HG03432 (cell line): ENCODE results near the gene SF3A1.

Source experiments
- ATAC-seq: cut with Tn5 transposase; IDR thresholded peaks from one replicate; pipeline ENCODE4 v1.9.1; 2021; ENCODE audit warnings: mild to moderate bottlenecking, moderate library complexity; ENCODE audit not compliant: unreplicated experiment

SF3A1 gene

GRCh38 chr22:30289141-30289979 lies 67.3 kb downstream of the SF3A1 start, which contains the start of gene CASTOR1:
Gene CASTOR1 (minus strand): TSS chr22:30289505. CDS start chr22:30289497, 8 bp downstream.
- ATAC-seq = peak; percentile 72

GRCh38 chr22:30288419-30289140 lies 68.1 kb downstream of the SF3A1 start:
- ATAC-seq = no peak

GRCh38 chr22:30287648-30288418 lies 68.9 kb downstream of the SF3A1 start:
- no peak for ATAC-seq

- ATAC-seq = no peak
Observed at GRCh38 chr22:30286813-30287647, 69.7 kb downstream of the SF3A1 start.

GRCh38 chr22:30286331-30286730 lies 70.4 kb downstream of the SF3A1 start:
- no peak for ATAC-seq

- ATAC-seq = no peak
Observed at GRCh38 chr22:30285846-30286200, 70.9 kb downstream of the SF3A1 start.

- no peak for ATAC-seq
Observed at GRCh38 chr22:30285176-30285845, 71.4 kb downstream of the SF3A1 start.

GRCh38 chr22:30284666-30285065 lies 72.0 kb downstream of the SF3A1 start:
- ATAC-seq = no peak

GRCh38 chr22:30284172-30284571 lies 72.5 kb downstream of the SF3A1 start:
- ATAC-seq = no peak

- no peak for ATAC-seq
Observed at GRCh38 chr22:30283342-30283741, 73.4 kb downstream of the SF3A1 start.

- no peak for ATAC-seq
Observed at GRCh38 chr22:30282616-30283046, 74.1 kb downstream of the SF3A1 start.
